COLO668 (cell line): ENCODE measurements around the gene PIGK.

Experiments used
- DNase-seq: peaks from one replicate; lab custom pipeline; 2025; ENCODE audit not compliant: unreplicated experiment; lab: John Stamatoyannopoulos, UW

The PIGK gene

GRCh38 chr1:77040826-77041225 is 178.4 kb downstream of the PIGK start:
- no peak for DNase-seq

- DNase-seq, result no peak
Observed at GRCh38 chr1:77039739-77040138, 179.5 kb downstream of the PIGK start.

GRCh38 chr1:77039111-77039510 is 180.1 kb downstream of the PIGK start:
- no peak for DNase-seq
